GM18517 (cell line): ENCODE results near the gene MIEN1.
"Not testable (repeated sequence)": the region's sequence is repeated elsewhere in the genome, so short reads cannot be mapped to it uniquely, and the experiment has no call there.

Source experiments
- ATAC-seq: cut with Tn5 transposase; IDR thresholded peaks from one replicate; pipeline ENCODE4 v1.9.1; 2021; ENCODE audit warnings: mild to moderate bottlenecking, moderate library complexity; ENCODE audit not compliant: unreplicated experiment

MIEN1 gene

DNA sequence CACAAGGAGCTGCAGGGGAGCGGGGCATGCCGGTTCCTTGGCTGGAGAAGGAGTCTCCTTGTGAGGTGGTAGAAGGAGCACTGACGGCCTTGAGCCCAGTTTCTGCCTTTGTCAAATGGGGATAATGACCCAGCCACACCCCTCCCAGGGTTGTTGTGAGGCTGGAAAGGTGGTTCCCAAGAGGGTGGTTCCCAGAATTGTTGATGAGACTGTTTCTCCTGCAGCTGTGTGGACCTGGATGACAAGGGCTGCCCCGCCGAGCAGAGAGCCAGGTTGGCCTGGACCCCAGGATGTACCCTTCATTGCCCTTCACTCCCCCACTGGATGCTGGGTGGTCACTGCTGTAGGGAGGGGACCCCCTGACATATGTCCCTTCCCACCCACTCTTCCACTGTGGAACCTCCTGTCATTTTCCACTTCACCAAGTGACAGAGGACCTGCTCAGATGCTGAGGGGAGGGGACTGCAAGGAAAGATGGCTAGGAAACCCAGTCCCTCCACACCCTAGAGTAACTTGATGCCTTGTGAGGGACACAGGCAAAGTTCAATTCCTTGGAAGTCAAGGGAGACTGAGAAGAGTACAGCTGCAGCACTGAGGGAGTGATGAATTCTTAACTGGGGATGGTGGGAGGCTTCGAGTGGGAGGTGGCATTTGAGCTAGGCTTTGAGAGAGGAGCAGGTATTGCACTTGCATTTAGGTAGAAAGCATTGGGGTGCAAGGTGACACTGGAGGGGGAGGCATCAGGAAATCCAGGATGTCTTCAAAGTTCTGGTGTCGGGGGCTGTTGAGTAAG lies 10.6 kb downstream of the MIEN1 start:
- no peak for ATAC-seq

DNA sequence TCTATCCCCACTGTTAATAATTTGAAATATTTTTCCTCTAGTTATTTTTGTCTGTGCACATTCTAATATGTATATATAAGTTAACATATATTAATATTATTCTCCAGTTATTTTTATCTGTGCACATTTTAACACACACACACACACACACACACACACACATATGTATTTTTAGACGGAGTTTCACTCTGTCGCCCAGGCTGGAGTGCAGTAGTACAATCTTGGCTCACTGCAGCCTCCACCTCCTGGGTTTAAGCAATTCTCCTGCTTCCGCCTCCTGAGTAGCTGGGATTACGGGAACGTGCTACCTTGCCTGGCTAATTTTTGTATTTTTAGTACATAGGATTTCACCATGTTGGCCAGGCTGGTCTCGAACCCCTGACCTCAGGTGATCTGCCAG lies 12.7 kb downstream of the MIEN1 start:
- ATAC-seq = no peak

DNA sequence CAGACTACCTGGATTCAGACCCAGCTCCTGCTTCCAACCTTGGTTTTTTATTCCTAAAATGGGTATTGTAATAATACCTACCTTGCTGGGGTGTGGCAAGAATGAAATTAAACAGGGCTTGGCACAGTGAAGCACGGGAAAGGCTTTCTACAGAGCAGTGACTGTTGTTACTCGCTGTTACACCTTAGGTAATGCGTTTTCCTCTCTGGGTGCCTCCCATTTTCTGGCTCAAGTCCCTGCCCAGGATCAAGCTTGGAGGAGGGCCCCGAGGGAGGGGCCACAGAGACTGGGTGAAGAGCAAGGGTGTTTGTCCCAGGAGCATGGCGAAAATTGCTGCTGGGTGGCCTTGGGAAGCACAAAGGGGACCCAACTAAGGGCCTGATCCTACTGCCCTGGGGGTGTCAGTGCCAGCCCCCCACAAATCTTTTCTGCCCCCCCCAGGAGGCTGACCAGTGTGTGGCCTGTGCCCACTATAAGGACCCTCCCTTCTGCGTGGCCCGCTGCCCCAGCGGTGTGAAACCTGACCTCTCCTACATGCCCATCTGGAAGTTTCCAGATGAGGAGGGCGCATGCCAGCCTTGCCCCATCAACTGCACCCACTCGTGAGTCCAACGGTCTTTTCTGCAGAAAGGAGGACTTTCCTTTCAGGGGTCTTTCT lies 13.3 kb downstream of the MIEN1 start:
- ATAC-seq = no peak

DNA sequence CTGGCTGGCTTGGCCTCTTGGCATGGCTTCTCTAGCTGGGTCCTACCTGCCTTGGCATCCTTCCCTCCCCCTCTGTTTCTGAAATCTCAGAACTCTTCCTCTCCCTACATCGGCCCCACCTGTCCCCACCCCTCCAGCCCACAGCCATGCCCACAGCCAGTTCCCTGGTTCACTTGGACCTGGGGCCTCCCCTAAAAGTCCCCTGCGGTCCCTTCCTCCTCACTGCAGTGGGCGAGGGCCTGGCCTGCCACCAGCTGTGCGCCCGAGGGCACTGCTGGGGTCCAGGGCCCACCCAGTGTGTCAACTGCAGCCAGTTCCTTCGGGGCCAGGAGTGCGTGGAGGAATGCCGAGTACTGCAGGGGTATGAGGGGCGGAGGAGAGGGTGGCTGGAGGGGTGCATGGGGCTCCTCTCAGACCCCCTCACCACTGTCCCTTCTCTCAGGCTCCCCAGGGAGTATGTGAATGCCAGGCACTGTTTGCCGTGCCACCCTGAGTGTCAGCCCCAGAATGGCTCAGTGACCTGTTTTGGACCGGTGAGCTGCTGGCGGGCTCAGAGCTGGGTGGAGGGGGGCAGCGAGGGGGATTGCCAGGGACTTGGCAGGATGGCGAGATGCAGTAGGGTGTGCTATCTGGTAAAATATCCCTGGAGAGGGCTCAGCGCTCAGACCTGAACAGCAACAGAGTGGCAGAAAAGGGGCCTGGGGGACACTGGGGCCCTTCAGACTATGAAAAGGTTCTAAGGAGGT lies 14.1 kb downstream of the MIEN1 start:
- no peak for ATAC-seq

DNA sequence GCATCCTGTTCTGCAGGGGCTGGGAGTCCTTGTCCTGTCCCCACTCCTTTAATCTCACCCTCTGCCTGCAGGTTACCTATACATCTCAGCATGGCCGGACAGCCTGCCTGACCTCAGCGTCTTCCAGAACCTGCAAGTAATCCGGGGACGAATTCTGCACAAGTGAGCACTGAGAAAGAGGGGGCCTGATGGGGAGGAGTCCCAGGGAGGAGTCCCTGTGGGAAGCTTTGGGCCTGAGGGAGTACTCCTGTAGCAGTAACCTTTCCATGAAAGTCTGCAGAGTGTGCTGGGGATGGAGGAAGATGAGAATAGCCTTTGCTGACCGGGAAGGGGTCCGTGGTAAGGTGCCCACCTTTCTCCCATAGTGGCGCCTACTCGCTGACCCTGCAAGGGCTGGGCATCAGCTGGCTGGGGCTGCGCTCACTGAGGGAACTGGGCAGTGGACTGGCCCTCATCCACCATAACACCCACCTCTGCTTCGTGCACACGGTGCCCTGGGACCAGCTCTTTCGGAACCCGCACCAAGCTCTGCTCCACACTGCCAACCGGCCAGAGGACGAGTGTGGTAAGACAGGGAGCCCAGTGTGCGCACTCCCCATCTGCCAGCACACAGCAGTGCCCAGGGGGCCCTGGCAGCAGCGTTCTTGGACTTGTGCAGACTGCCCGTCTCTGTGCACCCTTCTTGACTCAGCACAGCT lies 14.8 kb downstream of the MIEN1 start:
- ATAC-seq = no peak

DNA sequence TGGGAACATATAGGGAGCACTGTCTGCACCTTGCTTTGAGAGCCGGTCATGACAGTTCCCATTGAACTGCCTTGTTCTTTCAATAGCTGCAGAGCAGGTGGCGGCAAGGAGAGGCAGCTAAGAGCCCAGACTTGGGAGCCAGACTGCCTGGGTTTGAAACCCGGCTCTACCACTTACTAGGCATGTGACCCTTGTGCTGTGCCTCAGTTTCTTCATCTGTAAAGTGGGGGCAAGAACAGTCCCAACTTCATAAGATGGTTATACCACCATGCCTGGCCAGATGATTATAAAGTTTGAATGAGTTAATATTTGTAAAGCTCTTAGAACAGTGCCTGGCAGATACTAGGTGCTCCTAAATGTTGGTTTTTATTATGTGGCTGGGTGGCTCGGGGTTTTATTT lies 16.1 kb downstream of the MIEN1 start:
- ATAC-seq = no peak

DNA sequence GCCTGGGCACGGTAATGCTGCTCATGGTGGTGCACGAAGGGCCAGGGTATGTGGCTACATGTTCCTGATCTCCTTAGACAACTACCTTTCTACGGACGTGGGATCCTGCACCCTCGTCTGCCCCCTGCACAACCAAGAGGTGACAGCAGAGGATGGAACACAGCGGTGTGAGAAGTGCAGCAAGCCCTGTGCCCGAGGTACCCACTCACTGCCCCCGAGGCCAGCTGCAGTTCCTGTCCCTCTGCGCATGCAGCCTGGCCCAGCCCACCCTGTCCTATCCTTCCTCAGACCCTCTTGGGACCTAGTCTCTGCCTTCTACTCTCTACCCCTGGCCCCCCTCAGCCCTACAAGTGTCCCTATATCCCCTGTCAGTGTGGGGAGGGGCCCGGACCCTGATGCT lies 18.5 kb downstream of the MIEN1 start:
- ATAC-seq = no peak

DNA sequence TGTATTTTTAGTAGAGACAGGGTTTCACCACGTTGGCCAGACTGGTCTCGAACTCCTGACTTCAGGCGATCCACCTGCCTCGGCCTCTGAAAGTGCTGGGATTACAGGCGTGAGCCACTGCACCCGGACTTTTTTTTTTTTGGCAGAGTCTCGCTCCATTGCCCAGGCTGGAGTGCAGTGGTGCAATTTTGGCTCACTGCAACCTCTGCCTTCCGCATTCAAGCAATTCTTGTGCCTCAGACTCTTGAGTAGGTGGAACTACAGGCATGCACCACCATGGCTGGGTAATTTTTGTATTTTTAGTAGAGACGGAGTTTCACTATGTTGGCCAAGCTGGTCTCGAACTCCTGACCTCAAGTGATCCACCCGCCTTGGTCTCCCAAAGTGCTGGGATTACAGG lies 19.3 kb downstream of the MIEN1 start:
- not testable (repeated sequence) for ATAC-seq

DNA sequence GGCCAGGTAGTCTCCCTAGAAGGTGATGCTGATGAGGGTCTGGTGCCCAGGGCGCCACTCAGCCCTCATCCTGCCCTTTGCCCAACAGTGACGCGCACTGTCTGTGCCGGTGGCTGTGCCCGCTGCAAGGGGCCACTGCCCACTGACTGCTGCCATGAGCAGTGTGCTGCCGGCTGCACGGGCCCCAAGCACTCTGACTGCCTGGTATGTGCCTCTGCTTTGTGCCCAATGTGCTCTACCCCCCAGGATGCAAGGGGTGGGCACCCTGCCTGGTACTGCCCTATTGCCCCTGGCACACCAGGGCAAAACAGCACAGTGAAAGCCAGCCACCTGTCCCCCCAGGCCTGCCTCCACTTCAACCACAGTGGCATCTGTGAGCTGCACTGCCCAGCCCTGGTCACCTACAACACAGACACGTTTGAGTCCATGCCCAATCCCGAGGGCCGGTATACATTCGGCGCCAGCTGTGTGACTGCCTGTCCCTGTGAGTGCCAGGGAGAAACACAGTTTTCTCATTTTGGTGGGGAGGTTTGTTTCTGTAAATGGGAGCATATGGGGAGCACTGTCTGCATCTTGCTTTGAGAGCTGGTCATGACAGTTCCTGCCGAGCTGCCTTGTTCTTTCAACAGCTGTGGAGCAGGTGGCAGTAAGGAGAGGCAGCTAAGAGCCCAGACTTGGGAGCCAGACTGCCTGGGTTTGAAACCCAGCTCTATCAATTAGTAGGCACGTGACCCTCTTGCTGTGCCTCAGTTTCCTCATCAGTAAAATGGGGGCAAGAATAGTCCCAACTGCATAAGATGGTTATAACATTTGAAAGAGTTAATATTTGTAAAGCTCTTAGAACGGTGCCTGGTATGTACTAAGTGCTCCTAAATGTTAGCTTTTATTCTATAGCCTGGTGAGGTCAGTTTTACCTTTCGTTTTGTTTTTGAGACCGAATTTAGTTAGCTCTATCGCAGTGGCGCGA lies 20.1 kb downstream of the MIEN1 start:
- no peak for ATAC-seq

DNA sequence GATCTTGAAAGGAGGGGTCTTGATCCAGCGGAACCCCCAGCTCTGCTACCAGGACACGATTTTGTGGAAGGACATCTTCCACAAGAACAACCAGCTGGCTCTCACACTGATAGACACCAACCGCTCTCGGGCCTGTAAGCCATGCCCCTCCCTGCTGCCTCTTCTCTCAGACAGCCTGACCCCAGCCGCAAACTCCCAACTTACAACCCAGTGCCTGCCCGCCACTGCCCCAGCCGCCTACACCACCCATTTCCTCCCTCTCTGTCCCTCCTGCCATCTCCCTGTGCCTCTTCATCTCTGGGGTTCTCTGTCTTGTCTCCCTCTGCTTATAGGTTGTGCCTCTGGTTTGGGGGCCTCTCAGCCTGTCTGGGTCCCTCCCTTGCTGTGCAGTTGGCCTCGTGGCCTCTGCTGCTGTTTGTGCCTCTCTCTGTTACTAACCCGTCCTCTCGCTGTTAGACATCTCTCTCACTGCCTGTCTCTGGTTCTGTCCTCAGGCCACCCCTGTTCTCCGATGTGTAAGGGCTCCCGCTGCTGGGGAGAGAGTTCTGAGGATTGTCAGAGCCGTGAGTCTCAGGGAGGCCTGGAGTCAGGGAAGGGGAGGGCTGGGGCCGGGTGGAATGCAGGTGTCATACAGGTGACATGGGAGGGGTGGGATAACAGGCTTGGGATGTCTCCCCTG lies 20.9 kb downstream of the MIEN1 start:
- no peak for ATAC-seq

DNA sequence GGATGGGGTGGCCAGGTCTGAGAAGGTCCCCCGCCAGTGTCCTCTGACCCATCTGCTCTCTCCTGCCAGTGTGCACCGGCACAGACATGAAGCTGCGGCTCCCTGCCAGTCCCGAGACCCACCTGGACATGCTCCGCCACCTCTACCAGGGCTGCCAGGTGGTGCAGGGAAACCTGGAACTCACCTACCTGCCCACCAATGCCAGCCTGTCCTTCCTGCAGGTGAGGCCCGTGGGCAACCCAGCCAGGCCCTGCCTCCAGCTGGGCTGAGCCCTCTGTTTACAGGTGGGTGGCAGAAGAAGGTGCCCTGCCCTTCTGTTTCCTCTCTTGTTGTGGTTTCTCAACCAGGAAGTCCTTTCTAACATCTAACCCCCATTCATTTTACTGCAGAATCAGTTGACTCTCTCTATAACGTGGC lies 23.4 kb downstream of the MIEN1 start:
- no peak for ATAC-seq

DNA sequence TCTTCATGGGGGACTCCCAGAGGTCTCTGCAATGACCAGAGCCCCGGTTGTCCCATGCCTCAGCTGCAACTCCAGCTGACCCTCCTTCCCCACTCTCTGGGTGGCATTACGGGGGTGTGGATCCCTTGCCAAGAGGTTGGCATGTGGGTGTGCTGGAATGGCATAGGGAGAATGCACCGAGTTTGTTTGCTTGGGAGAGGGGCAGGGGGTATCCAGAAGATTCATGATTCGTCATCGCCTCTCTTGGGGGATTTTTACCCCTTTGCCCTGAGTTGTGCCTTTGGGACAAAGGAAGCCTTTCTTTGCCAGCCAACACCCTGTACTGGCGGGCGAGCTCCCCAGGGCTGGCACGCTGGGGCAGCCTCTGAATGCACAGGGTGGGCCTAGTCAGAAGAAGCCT lies 23.9 kb downstream of the MIEN1 start:
- ATAC-seq = no peak

DNA sequence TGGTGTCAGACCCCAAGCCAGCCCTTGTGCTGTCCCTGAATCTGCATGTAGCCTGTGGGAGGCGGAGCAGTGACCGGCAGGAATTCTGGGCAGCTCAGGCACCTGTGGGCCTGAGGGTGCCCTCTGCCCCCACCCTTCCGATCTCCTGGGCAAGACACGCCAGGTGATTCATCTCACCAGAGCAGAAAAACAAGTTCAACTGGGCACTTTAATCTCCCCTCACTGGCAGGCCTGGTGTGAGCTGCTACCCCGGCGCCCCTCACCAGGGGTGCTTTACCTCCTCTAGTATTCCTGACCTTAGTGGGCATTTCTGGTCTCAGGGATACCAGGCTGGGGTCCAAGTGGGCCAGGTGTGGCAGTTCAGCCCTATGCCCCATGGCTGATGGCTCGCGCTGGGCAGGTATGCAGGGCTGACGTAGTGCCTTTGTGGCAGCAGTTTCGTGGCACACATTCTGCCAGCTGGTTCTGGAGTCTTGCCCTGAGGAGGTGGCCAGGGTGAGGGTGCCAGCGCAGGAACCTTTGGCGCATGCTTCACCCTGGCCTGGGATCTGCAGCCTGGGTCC lies 24.5 kb downstream of the MIEN1 start:
- ATAC-seq = no peak

DNA sequence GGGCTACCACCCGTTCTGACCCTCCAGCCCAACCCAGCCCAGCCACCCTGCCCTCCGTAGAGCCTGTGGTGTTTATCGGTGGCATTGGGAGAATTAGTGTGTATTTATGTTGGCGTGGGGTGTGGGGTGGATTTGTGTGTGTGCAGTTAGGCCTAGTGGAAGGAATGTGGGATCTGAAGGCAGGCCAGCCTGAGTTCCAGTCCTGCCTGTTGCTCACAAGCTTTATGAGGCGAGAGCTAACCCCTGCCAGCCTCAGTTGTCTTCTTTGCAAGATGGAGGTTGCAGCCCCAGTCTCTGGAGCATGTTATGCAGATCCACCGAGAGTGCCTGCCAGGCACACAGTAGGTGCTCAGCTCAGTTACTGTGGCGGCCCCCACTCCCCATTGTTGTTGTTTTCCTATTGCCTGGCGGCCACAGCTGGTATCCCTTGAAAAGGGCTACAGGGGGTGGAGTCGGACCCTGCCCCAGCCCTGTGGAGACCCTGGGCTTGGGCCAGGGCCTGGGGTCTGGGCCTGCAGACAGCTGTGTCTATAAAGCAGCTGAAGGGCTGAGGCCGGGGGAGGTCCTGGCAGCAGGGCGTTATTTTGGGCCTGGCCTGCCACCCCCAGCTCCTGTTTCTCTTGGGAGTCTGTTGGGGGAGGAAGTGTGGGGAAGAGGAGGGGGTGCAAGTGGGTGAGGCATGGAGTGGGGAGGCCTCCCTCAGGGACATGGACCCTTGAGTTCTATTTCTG lies 25.3 kb downstream of the MIEN1 start:
- ATAC-seq = no peak

DNA sequence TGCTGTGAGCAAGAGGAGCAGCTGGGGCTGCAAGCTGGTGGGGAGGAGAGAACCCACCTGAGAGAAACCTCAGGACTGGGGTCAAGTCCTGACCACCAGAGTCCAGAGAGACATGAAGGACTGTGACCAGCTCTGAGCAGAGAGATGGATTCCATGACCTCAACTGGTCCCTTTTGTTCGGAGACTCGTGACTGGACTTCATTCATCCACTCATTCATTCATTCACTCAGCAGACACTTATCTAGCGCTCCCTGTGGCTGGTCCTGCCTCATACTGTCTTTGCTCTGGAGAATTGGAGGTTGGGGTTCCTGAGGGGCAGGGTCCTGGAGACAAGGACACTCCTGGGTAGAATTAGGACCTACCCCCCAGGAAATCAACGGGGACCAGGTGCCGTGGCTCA lies 26.4 kb downstream of the MIEN1 start:
- no peak for ATAC-seq

DNA sequence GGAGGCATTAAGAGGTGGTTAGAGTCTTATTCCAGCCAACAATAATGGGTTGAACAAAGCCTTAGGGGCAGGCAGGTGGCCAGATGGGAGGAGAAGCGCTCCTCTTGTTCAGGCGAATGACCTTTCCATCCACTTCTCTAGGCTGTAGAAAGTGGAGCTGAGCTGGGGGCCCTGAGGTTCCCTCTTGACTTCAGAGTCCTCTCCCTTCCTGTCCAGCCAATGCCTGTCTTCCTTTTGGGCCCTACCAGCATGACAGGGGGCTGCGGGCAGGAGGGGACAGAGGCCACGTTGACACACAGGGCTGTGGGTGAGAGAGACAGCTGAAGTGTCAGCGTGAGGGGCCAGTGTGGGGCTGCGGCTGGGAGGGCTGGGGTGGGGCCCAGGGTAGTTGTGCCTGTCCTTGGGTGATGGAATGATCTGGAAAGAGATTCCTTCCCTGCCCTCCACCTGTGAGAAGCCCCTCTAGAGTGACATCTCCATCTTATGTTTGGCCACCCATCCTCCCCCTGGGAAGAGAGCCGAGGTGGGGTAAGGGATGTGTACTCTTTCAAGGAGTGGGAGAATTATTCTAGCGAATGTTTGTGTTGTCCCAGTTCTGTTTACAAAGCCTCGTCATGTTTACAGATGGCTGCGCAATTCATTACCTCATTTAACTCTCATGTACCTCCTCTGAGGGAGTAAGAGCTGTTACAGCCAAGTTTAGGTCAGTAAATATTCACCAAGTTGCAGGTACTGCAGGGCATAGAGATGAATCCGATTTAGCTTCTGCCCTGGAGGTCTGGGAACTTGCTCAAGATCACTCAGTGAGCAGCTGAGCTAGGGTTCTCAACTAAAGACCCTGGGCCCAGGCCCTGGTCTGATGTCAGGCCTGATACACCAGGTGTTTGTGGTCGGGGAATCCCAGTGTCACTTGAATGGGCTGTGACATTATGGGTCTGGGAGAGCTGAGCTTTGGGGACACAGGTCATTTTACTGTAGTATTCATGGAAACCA lies 27.1 kb downstream of the MIEN1 start:
- no peak for ATAC-seq

DNA sequence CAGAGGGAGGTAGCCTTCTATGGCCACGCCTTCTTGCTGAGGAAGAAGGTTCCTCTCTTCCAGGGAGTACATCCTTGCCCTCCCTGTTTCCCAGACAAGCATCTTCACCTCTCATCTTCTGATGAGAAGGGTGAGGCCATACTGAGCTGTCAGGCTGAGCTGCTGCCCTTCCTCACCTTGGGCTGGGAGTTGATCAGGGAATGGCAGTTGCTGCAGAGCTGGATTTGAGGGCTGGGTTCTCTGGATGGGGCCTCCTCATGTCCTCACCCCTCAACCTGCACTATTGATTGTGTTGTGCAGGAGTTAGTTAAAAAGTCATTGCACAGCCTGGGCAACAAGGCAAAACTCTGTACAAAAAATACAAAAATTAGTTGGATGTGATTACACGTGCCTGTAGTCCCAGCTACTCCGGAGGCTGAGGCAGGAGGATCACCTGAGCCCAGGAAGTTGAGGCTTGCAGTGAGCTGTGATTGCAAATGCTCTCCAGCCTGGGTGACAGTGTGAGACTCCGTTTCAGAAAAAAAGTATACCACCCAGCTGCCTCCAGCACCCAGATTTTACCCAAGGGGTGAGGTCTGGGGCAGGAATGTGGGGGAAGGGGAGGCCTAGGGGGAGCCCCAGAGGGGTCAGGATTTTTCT lies 28.4 kb downstream of the MIEN1 start:
- ATAC-seq = no peak
